BE2C (cell line): Measurements from ENCODE around the gene TACSTD2. TPM values are rescaled to one million over a fixed set of nuclear protein-coding genes. Genes with fewer than 3 reads are reported as not detected.
"Not testable (repeated sequence)": the region's sequence is repeated elsewhere in the genome, so short reads cannot be mapped to it uniquely, and the experiment has no call there.

Experiments
- DNase-seq: peaks from one replicate; pipeline ENCODE4 v3.0.0-alpha.2; 2020
- H3K27me3 ChIP-seq: fragments of 250-450 bp; sonication (Bioruptor Pico); 2 replicates; pipeline ENCODE4 v1.5.1; 2020; ENCODE audit warnings: mild to moderate bottlenecking
- H3K36me3 ChIP-seq: fragments of 250-450 bp; sonication (Bioruptor Pico); 2 replicates; pipeline ENCODE4 v1.5.1; 2020; ENCODE audit warnings: mild to moderate bottlenecking
- H3K4me1 ChIP-seq: fragments of 250-450 bp; sonication (Bioruptor Pico); 2 replicates; pipeline ENCODE4 v1.5.1; 2020
- H3K4me3 ChIP-seq: 2 replicates; pipeline ENCODE4 v1.5.1; 2011; ENCODE audit warnings: low read depth, low read length
- H3K9me3 ChIP-seq: fragments of 250-450 bp; sonication (Bioruptor Pico); 2 replicates; pipeline ENCODE4 v1.5.1; 2020
- polyA plus RNA-seq: library from polyadenylated mRNA; unstranded; fragments of >200 nt; gene quantifications from one replicate; pipeline ENCODE4 v1.2.1, GENCODE V29; 2012; ENCODE audit warnings: low read depth, missing spikeins; ENCODE audit not compliant: insufficient read length, insufficient read depth
- TF ChIP-seq, protein P1 (sequence below): IDR thresholded peaks from 2 replicates; pipeline ENCODE4 v1.5.1; 2012; ENCODE audit warnings: mild to moderate bottlenecking, low read depth, low read length

The TACSTD2 gene, protein sequence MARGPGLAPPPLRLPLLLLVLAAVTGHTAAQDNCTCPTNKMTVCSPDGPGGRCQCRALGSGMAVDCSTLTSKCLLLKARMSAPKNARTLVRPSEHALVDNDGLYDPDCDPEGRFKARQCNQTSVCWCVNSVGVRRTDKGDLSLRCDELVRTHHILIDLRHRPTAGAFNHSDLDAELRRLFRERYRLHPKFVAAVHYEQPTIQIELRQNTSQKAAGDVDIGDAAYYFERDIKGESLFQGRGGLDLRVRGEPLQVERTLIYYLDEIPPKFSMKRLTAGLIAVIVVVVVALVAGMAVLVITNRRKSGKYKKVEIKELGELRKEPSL
- polyA plus RNA-seq, result not detected

- no peaks in the 10 kb centered on the region for H3K9me3 ChIP-seq
- peaks cover 3% of the 10 kb centered on the region; the same call in 1 of the 2 replicates for H3K27me3 ChIP-seq
- no peaks in the 10 kb centered on the region for H3K4me1 ChIP-seq
- H3K4me3 ChIP-seq, result no peak within 1 kb of the TSS
- TF ChIP-seq, protein P1, sequence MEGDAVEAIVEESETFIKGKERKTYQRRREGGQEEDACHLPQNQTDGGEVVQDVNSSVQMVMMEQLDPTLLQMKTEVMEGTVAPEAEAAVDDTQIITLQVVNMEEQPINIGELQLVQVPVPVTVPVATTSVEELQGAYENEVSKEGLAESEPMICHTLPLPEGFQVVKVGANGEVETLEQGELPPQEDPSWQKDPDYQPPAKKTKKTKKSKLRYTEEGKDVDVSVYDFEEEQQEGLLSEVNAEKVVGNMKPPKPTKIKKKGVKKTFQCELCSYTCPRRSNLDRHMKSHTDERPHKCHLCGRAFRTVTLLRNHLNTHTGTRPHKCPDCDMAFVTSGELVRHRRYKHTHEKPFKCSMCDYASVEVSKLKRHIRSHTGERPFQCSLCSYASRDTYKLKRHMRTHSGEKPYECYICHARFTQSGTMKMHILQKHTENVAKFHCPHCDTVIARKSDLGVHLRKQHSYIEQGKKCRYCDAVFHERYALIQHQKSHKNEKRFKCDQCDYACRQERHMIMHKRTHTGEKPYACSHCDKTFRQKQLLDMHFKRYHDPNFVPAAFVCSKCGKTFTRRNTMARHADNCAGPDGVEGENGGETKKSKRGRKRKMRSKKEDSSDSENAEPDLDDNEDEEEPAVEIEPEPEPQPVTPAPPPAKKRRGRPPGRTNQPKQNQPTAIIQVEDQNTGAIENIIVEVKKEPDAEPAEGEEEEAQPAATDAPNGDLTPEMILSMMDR, result no peak
- H3K36me3 ChIP-seq, result no peaks in the 10 kb centered on the region
- DNase-seq, result no peak
Observed at GRCh38 chr1:58576727-58577653, at the start of gene TACSTD2. Gene TACSTD2 (minus strand): TSS chr1:58577252. CDS start chr1:58577156, 96 bp downstream.

- TF ChIP-seq, protein P1, result no peak
- Histone ChIP-seq H3K4me1 (no peaks in the 10 kb centered on the region), H3K36me3 (no peaks in the 10 kb centered on the region), H3K27me3 (no peaks in the 10 kb centered on the region), H3K4me3 (no peak overlapping the region), H3K9me3 (no peaks in the 10 kb centered on the region)
- DNase-seq, result no peak
Observed at GRCh38 chr1:58626293-58626692, 49.2 kb upstream of the TACSTD2 start.

DNA sequence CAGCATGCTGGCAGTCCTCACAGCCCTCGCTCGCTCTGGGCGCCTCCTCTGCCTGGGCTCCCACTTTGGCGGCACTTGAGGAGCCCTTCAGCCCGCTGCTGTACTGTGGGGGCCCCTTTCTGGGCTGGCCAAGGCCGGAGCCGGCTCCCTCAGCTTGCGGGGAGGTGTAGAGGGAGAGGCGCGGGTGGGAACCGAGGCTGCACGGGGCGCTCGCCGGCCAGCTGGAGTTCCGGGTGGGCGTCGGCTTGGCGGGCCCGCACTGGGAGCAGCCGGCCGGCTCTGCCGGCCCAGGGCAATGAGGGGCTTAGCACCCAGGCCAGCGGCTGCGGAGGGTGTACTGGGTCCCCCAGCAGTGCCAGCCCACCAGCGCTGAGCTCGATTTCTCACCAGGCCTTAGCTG, 46.2 kb upstream of the TACSTD2 start:
- H3K9me3 ChIP-seq, H3K4me1 ChIP-seq, H3K36me3 ChIP-seq, H3K4me3 ChIP-seq, H3K27me3 ChIP-seq, DNase-seq: not testable (repeated sequence)

GRCh38 chr1:58622571-58622970, 45.5 kb upstream of the TACSTD2 start:
- Histone ChIP-seq H3K9me3 (no peaks in the 10 kb centered on the region), H3K27me3 (no peaks in the 10 kb centered on the region), H3K36me3 (no peaks in the 10 kb centered on the region), H3K4me1 (no peaks in the 10 kb centered on the region), H3K4me3 (no peak overlapping the region)
- TF ChIP-seq, protein P1, result no peak
- no peak for DNase-seq

- H3K4me3 ChIP-seq, result no peak overlapping the region
- no peaks in the 10 kb centered on the region for H3K9me3 ChIP-seq
- no peak for DNase-seq
- H3K4me1 ChIP-seq, result no peaks in the 10 kb centered on the region
- TF ChIP-seq, protein P1, result no peak
- no peaks in the 10 kb centered on the region for H3K27me3 ChIP-seq
- H3K36me3 ChIP-seq, result no peaks in the 10 kb centered on the region
Observed at GRCh38 chr1:58621391-58621790, 44.3 kb upstream of the TACSTD2 start.

- Histone ChIP-seq H3K27me3 (no peaks in the 10 kb centered on the region), H3K4me1 (no peaks in the 10 kb centered on the region), H3K36me3 (no peaks in the 10 kb centered on the region), H3K9me3 (no peaks in the 10 kb centered on the region), H3K4me3 (no peak overlapping the region)
- DNase-seq, result no peak
- TF ChIP-seq, protein P1, result no peak
Observed at GRCh38 chr1:58620926-58621325, 43.9 kb upstream of the TACSTD2 start.
